HPDE6-E6E7 (cell line): ENCODE results near the gene PRKX.
"Not testable (repeated sequence)": the region's sequence is repeated elsewhere in the genome, so short reads cannot be mapped to it uniquely, and the experiment has no call there.

ENCODE experiments used
- DNase-seq: peaks from one replicate; pipeline ENCODE4 v3.0.0; 2011; ENCODE audit warnings: missing footprints; ENCODE audit errors: extremely low spot score

PRKX gene

GRCh38 chrX:3711331-3711917 lies 2.0 kb downstream of the PRKX start:
- DNase-seq, result no peak

DNA sequence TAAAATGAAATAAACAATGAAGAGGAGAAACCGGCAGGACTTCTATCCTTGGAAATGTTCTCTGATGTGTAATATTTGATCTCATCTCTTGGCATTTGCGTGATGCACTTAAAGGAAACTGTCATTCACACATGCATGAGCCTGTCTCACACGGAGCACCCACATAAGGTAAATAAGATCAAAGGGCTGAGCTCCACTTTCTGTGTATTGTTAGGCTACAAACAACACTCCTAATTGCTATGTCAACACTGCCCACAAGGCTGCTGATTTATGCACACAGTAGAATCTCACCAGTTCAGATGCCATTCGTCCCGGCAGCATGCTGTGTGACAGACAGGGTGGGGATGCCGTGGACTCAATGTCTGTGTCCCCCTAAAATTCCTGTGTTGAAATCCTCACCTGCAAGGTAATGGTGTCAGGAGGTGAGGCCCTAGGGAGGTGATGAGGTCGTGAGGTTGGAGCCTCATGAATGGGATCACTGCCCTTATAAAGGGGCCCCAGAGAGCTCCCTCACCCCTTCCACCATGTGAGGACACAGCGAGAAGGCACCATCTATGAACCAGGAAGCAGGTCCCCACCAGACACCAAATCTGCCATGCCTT lies 5.7 kb downstream of the PRKX start:
- not testable (repeated sequence) for DNase-seq

GRCh38 chrX:3706481-3706880 lies 7.0 kb downstream of the PRKX start:
- DNase-seq, result no peak

DNA sequence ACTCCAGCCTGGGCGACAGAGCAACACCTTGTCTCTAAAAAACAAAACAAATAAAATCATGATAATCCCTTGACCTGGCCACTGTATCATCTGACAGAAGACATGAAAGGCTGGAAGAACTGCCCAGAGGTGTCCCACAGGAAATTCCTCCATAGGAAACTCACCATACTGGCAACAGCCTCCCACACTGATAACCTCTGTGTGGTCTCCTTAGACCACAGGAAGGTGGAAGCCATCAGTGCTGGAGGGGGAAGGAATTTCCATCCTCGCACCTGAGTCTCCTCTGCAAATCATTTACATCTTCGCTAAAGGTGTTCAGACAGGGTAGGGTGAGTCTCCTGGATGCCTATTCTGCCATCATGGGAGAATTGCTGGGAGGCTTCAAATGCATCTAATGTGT lies 10.2 kb downstream of the PRKX start:
- DNase-seq, result not testable (repeated sequence)

DNA sequence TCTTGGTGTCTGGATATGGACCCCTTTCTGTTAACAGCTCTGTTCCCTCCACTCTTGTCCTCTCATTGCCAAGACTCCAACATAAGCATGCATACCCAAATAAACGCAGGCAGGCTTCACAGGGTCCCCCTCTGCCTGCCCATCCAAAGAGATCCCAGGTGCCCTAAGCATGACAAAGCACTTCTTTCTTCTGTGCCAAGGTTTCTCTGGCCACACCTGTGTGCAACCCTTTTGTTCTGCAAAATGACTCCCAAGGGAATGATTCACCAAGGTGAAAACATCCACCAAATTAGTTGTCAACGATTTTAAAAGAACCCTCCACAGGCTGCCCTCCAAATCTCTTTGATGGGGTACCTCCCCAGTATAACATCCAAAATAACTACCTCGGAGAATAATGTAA lies 11.4 kb downstream of the PRKX start:
- DNase-seq, result not testable (repeated sequence)

DNA sequence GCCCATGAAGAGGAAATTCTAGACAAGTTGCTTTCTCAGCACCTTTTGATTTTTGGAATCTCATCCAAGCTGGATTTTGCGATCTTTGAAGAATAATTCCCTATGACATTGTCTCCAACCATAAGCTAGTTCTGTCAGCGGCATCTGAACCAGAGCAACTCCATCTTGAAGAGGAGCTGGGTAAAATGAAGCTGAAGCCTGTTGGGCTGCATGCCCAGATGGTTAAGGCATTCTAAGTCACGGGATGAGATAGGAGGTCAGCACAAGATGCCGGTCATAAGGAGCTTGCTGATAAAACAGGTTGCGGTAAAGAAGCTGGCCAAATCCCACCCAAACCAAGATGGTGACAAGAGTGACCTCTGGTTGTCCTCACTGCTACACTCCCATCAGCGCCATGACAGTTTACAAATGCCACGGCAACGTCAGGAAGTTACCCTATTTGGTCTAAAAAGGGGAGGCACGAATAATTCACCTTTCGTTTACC lies 12.0 kb downstream of the PRKX start:
- not testable (repeated sequence) for DNase-seq

DNA sequence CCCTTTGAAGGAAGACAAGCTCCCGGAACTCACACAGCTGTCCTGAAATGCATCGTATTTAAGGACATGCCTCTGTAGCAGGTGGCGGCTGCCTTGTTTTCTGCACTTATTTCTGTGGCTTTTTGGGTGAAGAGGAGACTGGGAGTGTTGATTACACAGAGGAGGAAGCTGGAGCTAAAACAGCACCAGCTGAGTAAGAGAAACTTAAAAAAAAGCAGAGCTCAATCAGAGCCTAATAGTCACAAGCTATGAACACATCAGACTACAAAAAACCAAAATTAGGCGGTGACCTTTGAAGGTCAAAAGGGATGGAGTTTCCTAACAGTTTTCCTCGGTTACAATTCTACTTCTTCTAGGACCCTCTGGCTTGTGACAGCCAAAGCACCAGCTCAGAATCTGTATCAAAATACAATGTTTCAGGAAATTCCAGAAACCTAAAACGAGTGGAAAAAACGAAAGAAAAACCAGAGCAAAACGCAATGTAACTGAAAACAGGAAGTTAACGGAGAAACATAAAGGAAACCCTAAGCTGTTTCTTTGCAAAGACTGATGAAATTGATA lies 13.5 kb downstream of the PRKX start:
- DNase-seq, result no peak

DNA sequence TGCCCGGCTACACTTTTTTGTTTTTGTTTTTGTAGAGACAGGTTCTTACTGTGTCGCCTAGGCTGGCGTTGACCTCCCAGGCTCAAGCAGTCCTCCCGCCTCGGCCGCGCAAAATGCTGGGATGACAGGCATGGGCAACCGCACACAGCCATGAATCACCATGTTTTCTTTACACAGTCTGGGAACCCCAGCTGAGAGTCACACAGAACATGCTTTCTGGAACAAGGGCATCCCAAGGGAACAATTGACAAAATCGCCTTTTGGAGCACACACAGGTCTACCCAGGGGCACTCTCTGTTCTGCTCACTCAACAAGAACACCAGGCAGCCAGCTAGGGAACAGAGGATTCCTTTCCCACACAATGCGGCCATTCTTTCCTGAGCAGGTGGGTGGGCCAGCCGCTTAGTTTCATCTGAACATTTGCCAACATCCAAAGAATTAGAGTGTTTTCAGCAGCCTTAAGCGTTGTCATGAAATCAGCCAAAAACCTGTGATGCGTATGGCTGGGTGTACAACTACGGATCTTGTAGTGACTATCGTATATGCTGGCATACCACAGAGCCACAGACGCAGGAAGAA lies 15.7 kb downstream of the PRKX start:
- no peak for DNase-seq

DNA sequence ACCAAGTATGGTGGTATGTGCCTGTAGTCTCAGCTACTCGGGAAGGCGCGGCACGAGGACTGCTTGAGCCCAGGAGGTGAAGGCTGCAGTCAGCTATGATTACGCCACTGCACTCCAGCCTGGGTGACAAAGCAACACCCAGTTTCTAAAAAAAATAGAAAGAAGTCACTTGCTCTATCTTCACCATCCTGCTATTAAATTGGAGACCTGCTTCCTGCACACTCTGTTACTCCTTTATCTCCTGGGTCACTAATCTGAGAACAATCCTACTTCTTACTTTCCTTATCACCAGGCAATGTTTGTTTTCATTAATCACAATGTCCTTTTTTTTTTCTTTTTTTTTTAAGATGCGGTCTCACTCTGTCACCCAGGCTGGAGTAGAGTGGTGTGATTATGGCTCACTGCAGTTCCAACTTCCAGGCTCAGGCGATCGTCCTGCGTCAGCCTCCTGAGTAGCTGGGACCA lies 16.2 kb downstream of the PRKX start:
- no peak for DNase-seq

GRCh38 chrX:3695536-3695935 lies 17.9 kb downstream of the PRKX start:
- no peak for DNase-seq

DNA sequence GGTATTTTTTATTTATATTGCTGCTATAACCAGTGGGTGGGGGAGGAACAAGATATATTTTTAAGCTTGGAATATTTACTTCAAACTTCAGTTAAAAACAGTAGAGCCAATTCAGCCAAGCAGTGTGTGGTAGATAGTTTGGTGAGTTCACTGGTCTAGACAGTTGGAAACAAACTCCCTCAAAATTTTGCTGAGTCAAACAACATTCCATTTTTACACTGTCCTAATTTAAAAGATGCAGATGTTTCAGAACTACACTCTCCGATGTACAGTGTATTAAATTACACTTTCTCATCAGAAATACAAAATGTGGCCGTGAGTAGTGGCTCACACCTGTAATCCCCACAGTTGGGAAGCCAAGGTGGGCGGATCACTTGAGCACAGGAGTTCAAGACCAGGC lies 23.3 kb downstream of the PRKX start:
- DNase-seq, result no peak

DNA sequence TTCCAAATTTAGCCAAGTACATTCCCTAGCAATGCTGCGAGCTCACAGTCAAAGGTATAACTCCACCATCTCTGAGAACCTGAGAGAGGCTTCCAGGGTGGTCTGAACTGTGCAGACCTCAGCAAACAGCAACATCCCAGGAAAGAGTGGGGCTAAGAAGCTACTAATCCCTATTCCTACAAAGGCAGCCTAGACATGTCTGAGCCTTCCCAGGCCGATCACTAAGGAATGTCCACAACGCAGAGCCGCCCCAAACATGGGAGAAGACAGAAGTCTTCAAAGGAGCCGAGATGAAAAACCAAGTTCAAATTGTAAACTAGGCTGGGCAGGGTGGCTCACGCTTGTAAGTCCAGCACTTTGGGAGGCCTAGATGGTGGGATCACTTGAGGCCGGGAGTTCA lies 30.2 kb downstream of the PRKX start:
- not testable (repeated sequence) for DNase-seq

DNA sequence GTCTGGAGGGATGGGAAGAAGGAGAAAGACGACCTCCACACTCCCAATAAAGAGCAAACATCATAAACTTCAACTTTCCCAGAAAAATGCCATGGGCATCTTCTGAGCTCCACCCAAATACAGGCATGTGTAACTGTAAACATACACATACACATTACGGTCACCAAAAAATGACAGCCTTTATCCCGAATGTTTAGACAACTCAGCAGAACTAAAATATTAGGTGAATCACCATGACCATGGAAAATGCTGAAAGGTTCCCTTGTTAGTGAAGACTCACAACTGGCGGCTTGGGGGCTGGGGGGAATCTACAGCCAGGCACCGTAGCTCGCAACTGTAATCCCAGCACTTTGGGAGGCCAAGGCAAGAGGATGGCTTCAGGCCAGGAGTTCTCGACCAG lies 33.0 kb downstream of the PRKX start:
- no peak for DNase-seq

DNA sequence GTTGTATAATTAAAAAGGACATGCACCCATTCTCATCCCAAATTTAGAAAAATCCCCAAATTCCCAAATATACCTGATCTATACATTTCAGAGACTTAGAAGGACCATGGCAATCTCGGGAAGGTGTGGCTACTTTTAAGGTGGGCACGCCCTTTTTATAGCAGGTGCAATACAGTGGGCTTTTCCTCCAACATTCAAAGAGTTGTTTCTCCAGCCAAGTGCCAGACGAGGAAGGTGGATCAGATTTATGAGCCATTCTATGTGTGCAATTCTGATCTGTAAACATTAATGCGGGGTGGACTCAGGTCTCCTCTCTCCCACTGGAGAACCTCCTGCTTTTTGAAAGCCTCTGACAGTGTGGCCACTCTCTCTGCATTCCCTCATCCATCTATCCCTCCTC lies 33.8 kb downstream of the PRKX start:
- DNase-seq, result no peak

GRCh38 chrX:3678328-3678727 lies 35.1 kb downstream of the PRKX start:
- DNase-seq, result no peak

GRCh38 chrX:3674881-3675280 lies 38.6 kb downstream of the PRKX start:
- DNase-seq, result no peak

GRCh38 chrX:3669841-3670475 lies 43.5 kb downstream of the PRKX start:
- DNase-seq, result no peak

DNA sequence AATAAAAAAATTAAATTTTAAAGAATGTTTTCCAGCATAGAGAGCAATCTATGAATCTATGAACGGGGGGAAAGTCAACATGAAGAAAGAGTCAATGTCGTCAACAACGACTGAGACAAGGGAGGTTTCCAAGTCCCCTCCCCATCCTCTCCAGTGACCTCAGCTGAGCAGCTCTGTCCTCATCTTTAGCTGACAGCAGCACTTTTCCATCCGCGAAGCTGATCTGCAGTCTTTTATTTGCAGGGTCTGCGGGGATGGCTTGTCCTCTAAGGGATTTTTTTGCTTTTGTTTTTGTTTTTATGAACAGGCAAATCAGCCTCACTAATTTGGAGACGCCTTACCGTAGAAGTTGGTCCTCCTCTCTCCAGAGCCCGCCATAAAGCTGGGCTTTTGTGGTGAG lies 46.5 kb downstream of the PRKX start:
- no peak for DNase-seq

- DNase-seq, result no peak
Measured at GRCh38 chrX:3664921-3665320, 48.5 kb downstream of the PRKX start.

DNA sequence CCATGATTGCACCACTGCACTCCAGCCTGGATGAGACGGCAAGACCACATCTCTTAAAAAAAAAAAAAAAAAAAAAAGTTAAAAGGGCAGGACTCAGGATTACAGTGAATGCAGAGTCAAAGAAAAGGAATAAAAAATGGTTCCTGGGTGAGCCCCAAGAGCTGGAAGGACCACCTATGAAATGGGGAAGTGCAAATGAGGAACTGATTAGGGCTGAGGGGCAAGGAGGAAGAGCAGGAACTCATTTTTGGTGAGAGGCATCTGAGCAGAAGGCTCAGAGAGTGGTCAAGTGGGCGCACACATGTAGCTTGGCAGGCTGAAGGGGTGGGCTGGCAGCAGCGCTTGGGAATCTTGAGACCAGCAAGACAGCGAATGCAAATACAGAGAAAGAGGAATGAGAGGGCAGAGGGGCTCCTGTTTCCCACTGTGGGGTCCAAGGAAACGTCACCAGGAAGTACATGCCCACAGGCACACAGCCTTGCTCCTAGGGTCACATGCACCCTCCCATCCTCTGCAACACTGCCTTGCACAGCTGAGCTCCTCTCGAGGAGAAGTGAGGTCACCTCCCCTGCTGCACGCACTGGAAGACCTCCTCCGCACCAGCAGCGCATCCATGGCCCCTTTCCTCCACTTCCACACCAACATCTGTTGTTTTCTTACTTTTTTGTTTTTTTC lies 49.7 kb downstream of the PRKX start:
- DNase-seq, result not testable (repeated sequence)

- DNase-seq, result no peak
Measured at GRCh38 chrX:3659761-3660160, 53.7 kb downstream of the PRKX start.

- no peak for DNase-seq
Measured at GRCh38 chrX:3655181-3655580, 58.3 kb downstream of the PRKX start.
